HepG2 (cell line): ENCODE data around the gene AFTPH. TPM values are rescaled to one million over a fixed set of nuclear protein-coding genes. Genes with fewer than 3 reads are reported as not detected.

Experiments
- AGO1 ChIP-seq: fragments of 200-400 bp; formaldehyde crosslinking; IDR thresholded peaks from 2 replicates; pipeline ENCODE4 v1.6.1; 2017; ENCODE audit warnings: mild to moderate bottlenecking, low read depth, low read length, moderate library complexity; ENCODE audit not compliant: poor library complexity, severe bottlenecking
- AHR ChIP-seq: IDR thresholded peaks from 2 replicates; pipeline ENCODE4 v1.6.1; 2018; ENCODE audit warnings: missing genetic modification reagents, missing compliant biosample characterization
- ATF5 ChIP-seq: sonication (generic); formaldehyde crosslinking; IDR thresholded peaks from 2 replicates; pipeline ENCODE4 v1.4.0; 2020; ENCODE audit warnings: mild to moderate bottlenecking, low read depth, missing genetic modification reagents
- BATF2 ChIP-seq: sonication (generic); formaldehyde crosslinking; IDR thresholded peaks from 2 replicates; pipeline ENCODE4 v1.8.0; 2022; ENCODE audit warnings: mild to moderate bottlenecking, missing genetic modification reagents, moderate library complexity
- ESRRA ChIP-seq: sonication (generic); formaldehyde crosslinking; IDR thresholded peaks from 2 replicates; pipeline ENCODE4 v1.5.1; 2020; ENCODE audit warnings: mild to moderate bottlenecking, low read depth, missing genetic modification reagents
- HOXD1 ChIP-seq: sonication (generic); formaldehyde crosslinking; IDR thresholded peaks from 2 replicates; pipeline ENCODE4 v1.5.0; 2020; ENCODE audit warnings: missing genetic modification reagents
- KIAA2018 ChIP-seq: sonication (generic); formaldehyde crosslinking; IDR thresholded peaks from 2 replicates; pipeline ENCODE4 v1.5.0; 2020; ENCODE audit warnings: mild to moderate bottlenecking, missing genetic modification reagents, borderline replicate concordance
- MED8 ChIP-seq: sonication (generic); formaldehyde crosslinking; IDR thresholded peaks from 2 replicates; pipeline ENCODE4 v1.8.1; 2023; ENCODE audit warnings: mild to moderate bottlenecking, missing genetic modification reagents; ENCODE audit not compliant: insufficient replicate concordance
- MIER3 ChIP-seq: IDR thresholded peaks from 2 replicates; pipeline ENCODE4 v1.6.1; 2016; ENCODE audit warnings: missing compliant biosample characterization, borderline replicate concordance
- MXD4 ChIP-seq: IDR thresholded peaks from 2 replicates; pipeline ENCODE4 v1.6.1; 2016; ENCODE audit warnings: mild to moderate bottlenecking, missing biosample characterization, missing genetic modification reagents
- NR2F6 ChIP-seq, 2 experiments: IDR thresholded peaks; 2 replicates each; pipeline ENCODE4 v1.6.1; 2016; ENCODE audit warnings: antibody characterized with exemption in 1 of 2, mild to moderate bottlenecking in 1 of 2
- PCBP1 ChIP-seq: fragments of 200-400 bp; formaldehyde crosslinking; IDR thresholded peaks from 2 replicates; pipeline ENCODE4 v1.6.1; 2017; ENCODE audit warnings: mild to moderate bottlenecking, low read depth, low read length, borderline replicate concordance
- PITX1 ChIP-seq: sonication (generic); formaldehyde crosslinking; IDR thresholded peaks from 2 replicates; pipeline ENCODE4 v1.5.1; 2020; ENCODE audit warnings: mild to moderate bottlenecking, missing genetic modification reagents
- POLR2AphosphoS2 ChIP-seq: IDR thresholded peaks from 2 replicates; pipeline ENCODE4 v1.6.1; 2011; ENCODE audit warnings: low read depth, low read length, improper control_type of control experiment
- SMYD3 ChIP-seq: sonication (generic); formaldehyde crosslinking; IDR thresholded peaks from 2 replicates; pipeline ENCODE4 v1.8.1; 2023; ENCODE audit warnings: mild to moderate bottlenecking, missing genetic modification reagents
- WIZ ChIP-seq: sonication (generic); formaldehyde crosslinking; IDR thresholded peaks from 2 replicates; pipeline ENCODE4 v1.5.1; 2020; ENCODE audit warnings: mild to moderate bottlenecking, missing genetic modification reagents
- ZNF235 ChIP-seq: sonication (generic); formaldehyde crosslinking; IDR thresholded peaks from 2 replicates; pipeline ENCODE4 v1.8.1; 2023; ENCODE audit warnings: mild to moderate bottlenecking, missing genetic modification reagents, borderline replicate concordance
- ZNF572 ChIP-seq: sonication (generic); formaldehyde crosslinking; IDR thresholded peaks from 2 replicates; pipeline ENCODE4 v1.5.1; 2020; ENCODE audit warnings: mild to moderate bottlenecking, missing genetic modification reagents
- ZNF713 ChIP-seq: sonication (generic); formaldehyde crosslinking; IDR thresholded peaks from 2 replicates; pipeline ENCODE4 v1.4.0; 2020; ENCODE audit warnings: mild to moderate bottlenecking, missing genetic modification reagents
- ZNF878 ChIP-seq: sonication (generic); formaldehyde crosslinking; IDR thresholded peaks from 2 replicates; pipeline ENCODE4 v1.8.1; 2023; ENCODE audit warnings: mild to moderate bottlenecking, missing genetic modification reagents, moderate library complexity
- ZSCAN30 ChIP-seq: sonication (generic); formaldehyde crosslinking; IDR thresholded peaks from 2 replicates; pipeline ENCODE4 v1.5.0; 2020; ENCODE audit warnings: mild to moderate bottlenecking, missing genetic modification reagents
- polyA plus RNA-seq, 8 experiments: library from polyadenylated mRNA; depleted of rRNA in 3 of 8; stranded (reverse) in 7 of 8; unstranded in 1 of 8; fragments of >200 nt; fragmentation: Illumina TruSeq in 4 of 8; extraction: Trizol in 4 of 8; gene quantifications; 2 replicates each; pipeline versions ENCODE4 v1.2.1 to v1.2.3, GENCODE V29; 2011 to 2016; ENCODE audit warnings: low read depth in 4 of 8, missing spikeins in 1 of 8, mixed read lengths in 1 of 8; ENCODE audit not compliant: insufficient read depth in 1 of 8
- total RNA-seq, 5 experiments: library from RNA; depleted of rRNA; stranded (reverse); fragments of >200 nt; fragmentation: Illumina TruSeq; extraction: Trizol; gene quantifications; 2 replicates each; pipeline ENCODE4 v1.2.3, GENCODE V29; 2016; ENCODE audit warnings: low read depth in 1 of 5

Gene AFTPH
- total and polyA plus RNA-seq, 2 of the 13 experiments (the other 11 are each of a cell fraction or from before 2014, with no cell fraction given), result 27.5 to 36.8 TPM

GRCh38 chr2:64524604-64525316, 632 bp downstream of the AFTPH start (continued):
- TF ChIP-seq BATF2 (CRISPR knock-in tag), result no peak
- TF ChIP-seq MIER3 (CRISPR knock-in tag), result no peak
- TF ChIP-seq ZNF235 (CRISPR knock-in tag), result 0 out of 2 replicates have a peak, but pooled peaks have one; percentile 16
- no peak for TF ChIP-seq MED8 (CRISPR knock-in tag)
- TF ChIP-seq PCBP1, result no peak
- TF ChIP-seq ZSCAN30 (CRISPR knock-in tag), result no peak
- no peak for TF ChIP-seq WIZ (CRISPR knock-in tag)
- 0 out of 2 replicates have a peak, but pooled peaks have one; percentile 14 for TF ChIP-seq HOXD1
- TF ChIP-seq AHR (CRISPR knock-in tag), result no peak
- TF ChIP-seq ZNF878 (CRISPR knock-in tag), result no peak
- peak; percentile 87 for TF ChIP-seq AGO1
- TF ChIP-seq NR2F6 (IDR thresholded peaks at IDR 0.05), result no peak
- no peak for TF ChIP-seq NR2F6 (CRISPR knock-in tag; IDR thresholded peaks at IDR 0.05)
- TF ChIP-seq ZNF713 (CRISPR knock-in tag), result no peak
- TF ChIP-seq ZNF572 (CRISPR knock-in tag), result 0 out of 2 replicates have a peak, but pooled peaks have one; percentile 22
- peak; percentile 9; the same call in 1 of the 2 replicates for TF ChIP-seq MXD4
- peak; percentile 68; the same call in 1 of the 2 replicates for TF ChIP-seq ESRRA
- no peak for TF ChIP-seq KIAA2018
- TF ChIP-seq PITX1 (CRISPR knock-in tag), result no peak
- no peak for TF ChIP-seq POLR2AphosphoS2
- no peak; the same call in 1 of the 2 replicates for TF ChIP-seq SMYD3
- TF ChIP-seq ATF5 (CRISPR knock-in tag), result 0 out of 2 replicates have a peak, but pooled peaks have one; percentile 53
